ENCODE results near the gene NCOA5.

GRCh38 chr20:46057856-46058598, 31.7 kb downstream of the NCOA5 start:
- TF ChIP-seq CBFB (CRISPR knock-in tag; IDR thresholded peaks at IDR 0.05) (no peak), MXI1 (IDR thresholded peaks at IDR 0.05; ENCODE audit: low read depth, low read length) (no peak), CBFA2T3 (IDR thresholded peaks at IDR 0.05) (no peak), OTX1 (CRISPR knock-in tag; IDR thresholded peaks at IDR 0.05) (no peak), ZZZ3 (IDR thresholded peaks at IDR 0.05) (no peak)
